Measurements from ENCODE around the gene FOXA3.

DNA sequence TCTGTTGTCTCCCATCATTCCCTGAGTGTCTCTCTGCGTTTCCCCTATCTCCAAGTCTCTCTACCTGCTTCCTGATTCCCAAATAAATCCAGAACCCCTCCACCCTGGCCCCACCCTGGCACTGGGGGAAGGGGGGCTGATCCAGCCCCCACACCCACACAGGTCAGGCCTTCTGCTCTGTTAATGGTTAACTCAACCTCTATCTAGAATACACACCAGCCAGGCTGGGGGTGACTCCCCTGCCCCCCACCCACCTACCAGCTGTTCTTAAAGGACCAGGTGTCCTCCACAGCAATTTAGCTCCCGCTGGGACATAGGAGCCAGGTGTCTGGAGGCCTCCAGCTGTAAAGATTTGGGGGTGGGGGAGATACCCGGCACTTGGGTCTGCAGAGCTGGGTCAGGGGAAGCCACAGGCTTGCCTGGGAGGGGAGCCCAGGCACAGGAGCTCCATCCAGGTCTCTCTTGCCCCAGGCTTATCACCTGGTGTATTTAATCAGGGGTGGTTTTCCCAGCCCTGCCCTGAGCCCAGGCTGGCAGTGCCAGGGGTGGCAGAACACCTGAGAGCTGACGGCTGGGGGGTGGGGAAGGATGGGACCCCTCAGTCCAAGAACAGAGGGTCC, 17.9 kb downstream of the FOXA3 start:
- TF ChIP-seq, protein P1, sequence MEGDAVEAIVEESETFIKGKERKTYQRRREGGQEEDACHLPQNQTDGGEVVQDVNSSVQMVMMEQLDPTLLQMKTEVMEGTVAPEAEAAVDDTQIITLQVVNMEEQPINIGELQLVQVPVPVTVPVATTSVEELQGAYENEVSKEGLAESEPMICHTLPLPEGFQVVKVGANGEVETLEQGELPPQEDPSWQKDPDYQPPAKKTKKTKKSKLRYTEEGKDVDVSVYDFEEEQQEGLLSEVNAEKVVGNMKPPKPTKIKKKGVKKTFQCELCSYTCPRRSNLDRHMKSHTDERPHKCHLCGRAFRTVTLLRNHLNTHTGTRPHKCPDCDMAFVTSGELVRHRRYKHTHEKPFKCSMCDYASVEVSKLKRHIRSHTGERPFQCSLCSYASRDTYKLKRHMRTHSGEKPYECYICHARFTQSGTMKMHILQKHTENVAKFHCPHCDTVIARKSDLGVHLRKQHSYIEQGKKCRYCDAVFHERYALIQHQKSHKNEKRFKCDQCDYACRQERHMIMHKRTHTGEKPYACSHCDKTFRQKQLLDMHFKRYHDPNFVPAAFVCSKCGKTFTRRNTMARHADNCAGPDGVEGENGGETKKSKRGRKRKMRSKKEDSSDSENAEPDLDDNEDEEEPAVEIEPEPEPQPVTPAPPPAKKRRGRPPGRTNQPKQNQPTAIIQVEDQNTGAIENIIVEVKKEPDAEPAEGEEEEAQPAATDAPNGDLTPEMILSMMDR (IDR thresholded peaks at IDR 0.05; ENCODE audit: low read depth, low read length) = no peak
- TF ChIP-seq, protein P2, sequence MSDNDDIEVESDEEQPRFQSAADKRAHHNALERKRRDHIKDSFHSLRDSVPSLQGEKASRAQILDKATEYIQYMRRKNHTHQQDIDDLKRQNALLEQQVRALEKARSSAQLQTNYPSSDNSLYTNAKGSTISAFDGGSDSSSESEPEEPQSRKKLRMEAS (IDR thresholded peaks at IDR 0.05; ENCODE audit: low read depth, low read length) = no peak
